NCI-H526 (cell line): ENCODE data around the gene NHERF1.

Source experiments
- DNase-seq, 2 experiments: peaks; one replicate each; lab custom pipeline; 2025; lab: John Stamatoyannopoulos, UW

The NHERF1 gene

GRCh38 chr17:74732042-74732867 lies 16.2 kb upstream of the NHERF1 start:
- DNase-seq = no peak

DNA sequence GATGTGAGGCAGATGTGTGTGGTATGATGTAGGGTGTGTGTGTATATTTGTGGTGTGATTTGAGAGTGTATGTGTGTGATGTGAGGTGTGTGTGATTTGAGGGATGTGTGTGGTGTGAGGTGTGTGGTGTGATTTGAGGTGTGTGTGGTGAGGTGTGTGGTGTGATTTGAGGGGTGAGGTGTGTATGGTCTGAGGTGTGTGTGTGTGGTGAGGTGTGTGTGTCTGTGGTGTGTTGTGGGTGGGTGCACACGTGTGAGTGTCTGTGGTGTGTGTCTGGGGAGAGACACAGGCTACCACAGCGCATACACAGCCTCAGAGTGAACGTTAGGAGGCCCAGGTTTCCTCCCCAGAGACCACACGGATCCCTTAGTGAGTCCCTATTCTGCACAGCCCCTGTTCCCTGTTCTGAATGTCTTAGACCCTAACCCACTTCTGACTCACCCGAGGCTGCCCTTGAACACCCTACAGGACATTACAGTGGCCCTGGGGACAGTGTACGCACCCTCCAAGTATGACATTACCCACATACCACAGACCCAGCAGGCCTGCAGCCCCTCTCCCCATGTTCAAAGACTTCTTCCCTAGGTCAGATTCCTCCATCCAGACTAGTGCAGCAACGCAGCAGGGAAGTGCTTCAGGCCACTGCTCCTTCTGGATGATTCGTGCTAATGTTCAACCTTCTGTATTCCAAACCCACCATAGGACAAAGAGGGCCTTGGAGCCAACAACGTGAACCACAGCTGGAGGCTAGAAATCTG lies 14.9 kb upstream of the NHERF1 start:
- DNase-seq = no peak

DNA sequence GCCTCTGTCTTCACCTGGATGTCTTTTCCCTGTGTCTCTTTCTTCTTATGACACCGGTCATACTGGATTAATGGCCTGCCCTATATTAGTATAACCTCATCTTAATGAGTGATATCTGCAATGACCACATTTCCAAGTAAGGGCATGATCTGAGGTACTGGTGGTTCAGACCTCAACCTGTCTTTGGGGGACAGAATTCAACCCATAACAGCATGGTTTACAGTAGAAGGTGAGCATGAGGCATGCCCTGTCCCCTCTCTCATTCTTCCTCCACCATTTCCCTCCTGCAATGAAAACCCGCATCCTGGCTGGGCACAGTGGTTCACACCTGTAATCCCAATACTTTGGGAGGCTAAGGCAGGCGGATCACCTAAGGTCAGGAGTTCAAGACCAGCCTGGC lies 14.2 kb upstream of the NHERF1 start:
- DNase-seq = no peak

DNA sequence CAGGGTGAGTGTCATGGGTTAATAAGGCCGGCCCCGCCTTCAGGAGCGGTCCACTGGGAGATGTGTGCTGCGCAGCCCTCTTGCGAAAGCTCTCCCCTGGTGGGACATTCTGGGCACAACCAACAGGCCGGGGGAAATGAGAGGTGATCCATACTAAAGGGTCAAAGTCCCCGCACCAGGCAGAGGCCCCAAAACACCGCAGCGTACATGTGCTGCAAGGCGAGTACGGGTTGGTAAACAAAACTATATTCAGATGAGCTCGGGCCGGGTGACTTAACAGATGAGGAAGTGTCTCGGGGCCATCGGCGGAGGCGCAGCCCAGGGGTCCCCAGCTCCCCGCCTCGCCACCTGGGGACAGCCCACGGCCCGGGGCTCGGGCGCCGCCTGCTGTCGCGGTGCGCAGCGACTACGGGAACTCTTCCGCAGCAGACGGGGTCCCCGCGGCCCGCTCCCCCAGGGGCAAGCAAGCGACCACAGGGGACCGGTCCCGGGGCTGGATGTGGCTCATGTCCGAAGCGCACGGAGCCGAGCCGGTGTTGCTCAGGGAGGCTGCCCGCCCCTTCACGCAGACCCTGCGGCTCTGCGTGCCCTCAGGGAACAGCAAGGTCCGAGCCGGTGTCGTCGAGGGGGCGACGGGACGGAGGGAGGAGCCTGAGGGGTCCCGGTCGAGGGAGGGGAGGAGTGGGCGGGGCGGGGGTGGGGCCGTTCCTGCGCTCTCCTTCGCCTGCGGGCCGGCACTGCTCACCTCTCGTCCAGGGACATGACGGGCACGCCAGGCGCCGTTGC lies 11.7 kb upstream of the NHERF1 start, which contains the start of gene RAB37:
Gene RAB37 (plus strand): TSS at position 744 of the 786 bp plus-strand sequence. CDS start 17 bp downstream, at position 761.
- peak; percentile 90 to 97 for DNase-seq

- DNase-seq = peak in 1 of 2 experiments; percentile 78
These were observed 11.0 kb upstream of the NHERF1 start for GRCh38 chr17:74737299-74738050.

DNA sequence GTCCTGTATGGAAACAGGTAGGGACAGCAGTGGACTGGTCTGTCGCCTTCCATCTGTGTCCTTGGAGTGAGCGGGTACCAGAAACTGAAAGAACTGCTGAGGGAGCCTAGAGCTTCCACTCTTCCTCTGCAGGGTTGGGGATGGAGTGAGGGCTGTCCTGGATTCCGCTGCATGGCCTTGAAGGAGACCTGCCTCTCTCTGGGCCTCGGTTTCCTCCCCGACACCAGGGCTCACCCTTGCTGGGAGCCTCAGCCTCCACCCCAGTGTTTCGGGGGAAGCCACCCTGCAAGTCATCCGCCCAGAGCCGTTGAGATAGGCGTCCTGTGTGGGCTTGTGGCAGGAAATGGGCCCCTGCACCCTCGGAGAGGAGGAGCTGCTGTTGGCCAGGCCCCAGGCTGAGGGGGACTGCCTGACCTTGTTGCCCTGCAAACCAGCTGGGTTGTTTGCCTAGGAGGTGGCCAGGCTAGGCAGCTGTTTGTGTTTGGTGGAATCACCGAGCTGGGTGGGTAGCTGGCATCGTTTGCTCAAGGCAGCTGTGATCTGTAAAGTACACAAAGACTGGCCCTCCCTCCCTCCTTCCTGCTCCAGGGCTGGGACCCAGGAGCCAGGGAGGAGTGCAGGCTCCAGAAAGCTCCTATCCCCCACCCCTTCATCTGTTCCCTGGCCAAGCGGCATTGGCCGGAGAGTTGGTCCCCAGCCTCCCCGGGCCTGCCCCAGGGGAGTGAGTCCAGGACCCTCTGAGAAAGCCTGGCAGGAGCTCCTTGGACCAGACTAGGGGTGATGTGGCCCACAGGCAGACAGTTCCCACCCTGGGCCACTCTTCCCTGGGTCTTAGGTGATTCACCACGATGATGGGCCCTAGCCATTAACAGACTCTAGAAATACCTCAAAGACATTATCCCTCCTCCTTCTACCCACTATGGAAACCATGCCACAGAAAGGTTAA lies 10.1 kb upstream of the NHERF1 start:
- no peak for DNase-seq

DNA sequence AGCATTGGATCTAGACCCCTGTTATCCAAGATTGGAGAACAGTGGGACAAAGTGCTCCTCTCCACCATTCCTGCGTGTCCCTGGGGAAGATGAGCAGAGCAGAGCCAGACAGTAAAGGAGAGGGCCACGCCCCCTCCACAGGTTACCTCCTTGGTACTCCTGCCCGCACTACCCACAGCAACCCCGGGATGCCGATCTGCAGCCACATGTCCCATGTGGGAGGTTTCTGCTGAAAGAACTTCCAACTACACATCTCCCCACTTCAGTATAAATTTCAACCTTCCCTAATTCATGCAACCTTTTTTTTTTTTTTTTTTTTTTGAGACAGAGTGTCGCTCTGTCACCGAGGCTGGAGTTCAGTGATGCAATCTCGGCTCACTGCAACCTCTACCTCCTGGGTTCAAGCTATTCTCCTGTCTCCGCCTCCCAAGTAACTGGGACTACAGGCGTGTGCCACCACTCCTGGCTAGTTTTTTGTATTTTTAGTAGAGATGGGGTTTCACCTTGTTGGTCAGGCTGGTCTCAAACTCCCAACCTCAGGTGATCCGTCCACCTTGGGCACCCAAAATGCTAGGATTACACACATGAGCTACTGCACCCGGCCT lies 9.1 kb upstream of the NHERF1 start:
- DNase-seq = no peak

DNA sequence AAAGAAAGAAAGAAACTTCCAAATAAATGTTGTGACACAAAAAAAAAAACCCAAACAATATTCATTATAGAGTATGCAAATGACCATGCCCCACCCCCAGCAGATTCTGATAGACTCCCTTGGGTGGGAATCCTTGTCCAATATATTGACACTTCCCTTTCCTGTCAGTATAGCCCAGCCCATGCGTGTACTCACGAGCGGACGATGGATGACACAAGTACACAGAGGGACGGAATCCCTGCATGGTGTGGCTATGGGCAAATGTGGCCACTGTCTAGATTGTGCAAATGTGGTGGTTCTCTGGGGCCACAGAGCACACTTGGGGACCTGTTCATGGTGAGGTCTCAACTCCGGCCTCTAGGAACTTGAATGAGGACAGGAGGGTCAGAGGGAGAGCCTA lies 8.3 kb upstream of the NHERF1 start:
- no peak for DNase-seq

DNA sequence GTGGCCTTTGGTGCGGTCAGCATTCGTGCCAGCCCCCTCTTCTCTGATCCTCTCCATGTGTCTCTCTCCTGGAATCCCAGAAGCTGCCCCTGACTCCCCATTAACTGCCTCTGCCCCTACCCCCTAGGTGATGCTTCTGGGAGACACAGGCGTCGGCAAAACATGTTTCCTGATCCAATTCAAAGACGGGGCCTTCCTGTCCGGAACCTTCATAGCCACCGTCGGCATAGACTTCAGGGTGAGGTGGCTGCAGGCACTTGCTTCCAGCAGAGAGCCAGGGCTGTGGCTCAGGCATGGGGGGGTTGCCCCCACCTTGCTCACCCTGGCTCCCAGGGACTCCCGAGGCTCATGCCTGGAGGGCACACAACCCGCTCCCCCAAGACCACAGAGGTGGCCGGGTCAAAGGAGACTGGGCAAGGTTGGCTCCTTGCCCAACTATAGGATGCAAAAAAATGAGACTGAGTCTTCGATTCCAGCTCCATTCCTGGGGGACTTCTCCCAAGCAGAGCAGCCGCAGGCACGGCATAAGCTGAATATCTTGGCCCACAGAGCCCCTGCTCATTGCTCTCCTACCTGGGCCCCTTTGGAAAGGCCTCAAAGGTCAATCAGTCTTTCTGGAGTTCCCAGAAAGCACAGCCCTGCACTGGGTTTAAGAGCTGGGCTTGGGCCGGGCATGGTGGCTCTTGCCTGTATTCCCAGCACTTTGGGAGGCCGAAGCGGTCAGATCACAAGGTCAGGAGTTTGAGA lies 7.6 kb upstream of the NHERF1 start:
- no peak for DNase-seq

DNA sequence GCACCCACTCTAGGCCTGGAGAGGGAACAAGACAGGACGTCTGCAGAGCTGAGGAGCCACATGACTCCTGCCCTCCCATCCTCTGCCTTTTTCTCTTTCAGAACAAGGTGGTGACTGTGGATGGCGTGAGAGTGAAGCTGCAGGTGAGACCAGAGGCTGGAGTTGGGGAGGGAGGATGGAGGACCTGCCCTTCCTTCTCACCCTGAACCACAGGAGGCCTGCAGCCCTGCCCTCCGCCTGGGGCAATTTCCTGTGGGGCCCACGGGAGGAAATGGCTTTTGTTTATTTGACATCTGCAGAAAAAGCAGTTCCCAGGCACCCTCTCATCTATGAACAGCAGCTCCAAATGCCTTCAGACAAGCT lies 6.3 kb upstream of the NHERF1 start:
- DNase-seq = no peak

- no peak for DNase-seq
These were observed 5.4 kb upstream of the NHERF1 start for GRCh38 chr17:74742978-74743545.

GRCh38 chr17:74743755-74744154 lies 4.7 kb upstream of the NHERF1 start:
- no peak for DNase-seq

GRCh38 chr17:74744349-74744713 lies 4.1 kb upstream of the NHERF1 start:
- no peak for DNase-seq

DNA sequence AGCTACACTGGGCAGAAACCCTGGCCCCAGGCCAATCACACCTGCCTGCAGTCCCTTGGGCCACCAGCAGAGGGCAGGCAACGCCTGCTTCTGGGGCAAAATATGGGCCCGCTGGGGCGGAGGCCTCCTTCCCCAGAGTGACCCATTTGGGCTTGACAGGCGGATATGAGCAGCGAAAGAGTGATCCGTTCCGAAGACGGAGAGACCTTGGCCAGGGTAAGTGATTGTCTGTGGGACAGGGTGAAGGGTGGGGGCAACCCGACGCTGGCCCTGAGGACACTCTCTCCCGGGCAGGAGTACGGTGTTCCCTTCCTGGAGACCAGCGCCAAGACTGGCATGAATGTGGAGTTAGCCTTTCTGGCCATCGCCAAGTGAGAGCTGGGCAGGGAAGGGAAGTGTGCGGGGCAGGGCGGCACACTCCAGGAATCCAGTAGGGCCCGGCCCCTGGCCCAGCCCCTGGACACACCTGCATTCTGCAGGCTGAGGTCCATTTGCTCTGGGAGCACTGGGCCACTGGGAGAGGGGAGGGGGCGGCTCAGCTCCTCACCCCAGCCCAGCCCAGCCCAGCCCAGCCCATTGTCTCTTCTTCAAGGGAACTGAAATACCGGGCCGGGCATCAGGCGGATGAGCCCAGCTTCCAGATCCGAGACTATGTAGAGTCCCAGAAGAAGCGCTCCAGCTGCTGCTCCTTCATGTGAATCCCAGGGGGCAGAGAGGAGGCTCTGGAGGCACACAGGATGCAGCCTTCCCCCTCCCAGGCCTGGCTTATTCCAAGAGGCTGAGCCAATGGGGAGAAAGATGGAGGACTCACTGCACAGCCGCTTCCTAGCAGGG lies 3.5 kb upstream of the NHERF1 start:
- peak; percentile 19 to 79 for DNase-seq

GRCh38 chr17:74745548-74746177 lies 2.8 kb upstream of the NHERF1 start:
- no peak for DNase-seq

- no peak for DNase-seq
These were observed 2.1 kb upstream of the NHERF1 start for GRCh38 chr17:74746376-74746775.

DNA sequence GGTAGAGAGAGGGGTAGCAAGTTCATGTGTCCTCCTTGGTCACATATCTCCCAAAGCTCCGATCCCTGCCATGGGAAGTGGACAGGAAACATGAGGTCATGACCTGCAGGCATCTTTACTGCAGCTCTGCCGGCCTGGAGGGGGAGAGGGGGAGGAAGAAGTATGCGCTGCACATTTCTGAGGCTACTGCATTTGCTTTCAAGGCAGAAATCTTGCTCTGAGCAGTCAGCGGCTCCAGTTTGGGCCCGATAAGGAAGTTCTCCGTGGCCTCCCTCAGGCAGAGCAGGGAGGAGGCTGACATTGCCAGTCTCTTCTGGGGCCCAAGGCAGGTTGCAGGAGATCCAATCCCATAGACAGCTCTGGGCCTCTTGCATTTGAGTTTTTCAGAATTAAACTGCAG lies 1.5 kb upstream of the NHERF1 start:
- DNase-seq = no peak

DNA sequence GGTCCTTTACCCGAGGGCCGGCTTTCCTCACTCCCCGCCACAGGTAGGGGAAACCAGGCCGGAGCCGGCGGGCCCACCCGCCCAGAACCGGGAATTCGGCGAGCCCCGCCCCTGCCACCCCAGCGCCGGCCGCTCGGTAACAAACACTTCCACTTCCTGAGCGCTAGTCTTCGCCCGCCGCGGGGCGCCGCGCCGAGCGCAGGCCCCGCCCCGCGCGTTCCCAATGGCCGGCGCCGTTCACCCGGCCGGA lies 224 bp upstream of the NHERF1 start:
- DNase-seq = no peak
